ENCODE results near the gene DDX20.

Gene DDX20

GRCh38 chr1:111804776-111805175 lies 49.1 kb downstream of the DDX20 start:
- no peak for TF ChIP-seq CTCF (IDR thresholded peaks at IDR 0.05; ENCODE audit: low read depth, low read length, poor library complexity, severe bottlenecking)
- no peak for TF ChIP-seq EZH2phosphoT487 (IDR thresholded peaks at IDR 0.05; ENCODE audit: borderline replicate concordance, low read length)

GRCh38 chr1:111805251-111805650 lies 49.5 kb downstream of the DDX20 start:
- Histone ChIP-seq H3K4me3 (ENCODE audit: low read length) (no peak overlapping the region), H3K79me2 (ENCODE audit: control insufficient read depth, low read length) (no peaks in the 10 kb centered on the region), H3K4me2 (ENCODE audit: low read length) (no peak overlapping the region), H3K27ac (ENCODE audit: low read depth, low read length) (no peak overlapping the region), H3K9me2 (replicated peaks; ENCODE audit: control insufficient read depth, low read length) (no peaks in the 10 kb centered on the region), H4K20me1 (ENCODE audit: control insufficient read depth, insufficient read depth, low read depth, low read length) (no peaks in the 10 kb centered on the region), H3K4me1 (ENCODE audit: control insufficient read depth, low read length) (no peaks in the 10 kb centered on the region), H3K36me3 (ENCODE audit: control insufficient read depth, low read length) (no peaks in the 10 kb centered on the region), H3F3A (ENCODE audit: control insufficient read depth, insufficient read depth) (no peaks in the 10 kb centered on the region), H3K27me3 (ENCODE audit: control insufficient read depth, low read length) (peaks cover 22% of the 10 kb centered on the region), H3K9me3 (ENCODE audit: control insufficient read depth, insufficient read depth, low read length) (no peaks in the 10 kb centered on the region)
- TF ChIP-seq CTCF (IDR thresholded peaks at IDR 0.05; ENCODE audit: low read depth, low read length, poor library complexity, severe bottlenecking) = no peak

More at GRCh38 chr1:111804776-111805175, 49.1 kb downstream of the DDX20 start:
- Histone ChIP-seq H3K4me1 (ENCODE audit: control insufficient read depth, low read length) (no peaks in the 10 kb centered on the region), H3K9me2 (replicated peaks; ENCODE audit: control insufficient read depth, low read length) (no peaks in the 10 kb centered on the region), H3K36me3 (ENCODE audit: control insufficient read depth, low read length) (no peaks in the 10 kb centered on the region), H3K79me2 (ENCODE audit: control insufficient read depth, low read length) (no peaks in the 10 kb centered on the region), H3F3A (ENCODE audit: control insufficient read depth, insufficient read depth) (no peaks in the 10 kb centered on the region), H4K20me1 (ENCODE audit: control insufficient read depth, insufficient read depth, low read depth, low read length) (no peaks in the 10 kb centered on the region), H3K4me2 (ENCODE audit: low read length) (no peak overlapping the region), H3K9me3 (ENCODE audit: control insufficient read depth, insufficient read depth, low read length) (no peaks in the 10 kb centered on the region), H3K27me3 (ENCODE audit: control insufficient read depth, low read length) (peaks cover 17% of the 10 kb centered on the region), H3K4me3 (ENCODE audit: low read length) (no peak overlapping the region), H3K27ac (ENCODE audit: low read depth, low read length) (no peak overlapping the region)

- TF ChIP-seq EZH2phosphoT487 (IDR thresholded peaks at IDR 0.05; ENCODE audit: borderline replicate concordance, low read length) (no peak), CTCF (IDR thresholded peaks at IDR 0.05; ENCODE audit: low read depth, low read length, poor library complexity, severe bottlenecking) (no peak)
- Histone ChIP-seq H3K36me3 (ENCODE audit: control insufficient read depth, low read length) (no peaks in the 10 kb centered on the region), H3K4me3 (ENCODE audit: low read length) (no peak overlapping the region)
Measured at GRCh38 chr1:111811891-111812290, 56.2 kb downstream of the DDX20 start.

GRCh38 chr1:111812306-111812705 lies 56.6 kb downstream of the DDX20 start:
- peaks cover 35% of the 10 kb centered on the region for H3K27me3 ChIP-seq (ENCODE audit: control insufficient read depth, low read length)
- H3K4me3 ChIP-seq (ENCODE audit: low read length) = no peak overlapping the region
- H3F3A ChIP-seq (ENCODE audit: control insufficient read depth, insufficient read depth) = no peaks in the 10 kb centered on the region
- H3K4me1 ChIP-seq (ENCODE audit: control insufficient read depth, low read length) = no peaks in the 10 kb centered on the region
- no peaks in the 10 kb centered on the region for H3K36me3 ChIP-seq (ENCODE audit: control insufficient read depth, low read length)
- H4K20me1 ChIP-seq (ENCODE audit: control insufficient read depth, insufficient read depth, low read depth, low read length) = no peaks in the 10 kb centered on the region
- no peaks in the 10 kb centered on the region for H3K79me2 ChIP-seq (ENCODE audit: control insufficient read depth, low read length)
- H3K4me2 ChIP-seq (ENCODE audit: low read length) = no peak overlapping the region
- no peaks in the 10 kb centered on the region for H3K9me3 ChIP-seq (ENCODE audit: control insufficient read depth, insufficient read depth, low read length)
- no peaks in the 10 kb centered on the region for H3K9me2 ChIP-seq (replicated peaks; ENCODE audit: control insufficient read depth, low read length)
- H3K27ac ChIP-seq (ENCODE audit: low read depth, low read length) = no peak overlapping the region
- TF ChIP-seq CTCF (IDR thresholded peaks at IDR 0.05; ENCODE audit: low read depth, low read length, poor library complexity, severe bottlenecking) = no peak
- no peak for TF ChIP-seq EZH2phosphoT487 (IDR thresholded peaks at IDR 0.05; ENCODE audit: borderline replicate concordance, low read length)

More at GRCh38 chr1:111811891-111812290, 56.2 kb downstream of the DDX20 start:
- Histone ChIP-seq H3K79me2 (ENCODE audit: control insufficient read depth, low read length) (no peaks in the 10 kb centered on the region), H3K27me3 (ENCODE audit: control insufficient read depth, low read length) (peaks cover 35% of the 10 kb centered on the region), H3K27ac (ENCODE audit: low read depth, low read length) (no peak overlapping the region), H3F3A (ENCODE audit: control insufficient read depth, insufficient read depth) (no peaks in the 10 kb centered on the region), H3K4me1 (ENCODE audit: control insufficient read depth, low read length) (no peaks in the 10 kb centered on the region), H3K4me2 (ENCODE audit: low read length) (no peak overlapping the region), H3K9me3 (ENCODE audit: control insufficient read depth, insufficient read depth, low read length) (no peaks in the 10 kb centered on the region), H3K9me2 (replicated peaks; ENCODE audit: control insufficient read depth, low read length) (no peaks in the 10 kb centered on the region), H4K20me1 (ENCODE audit: control insufficient read depth, insufficient read depth, low read depth, low read length) (no peaks in the 10 kb centered on the region)

Data from DOHH2 (cell line).